ENCODE measurements around the gene CASP9.

DNA sequence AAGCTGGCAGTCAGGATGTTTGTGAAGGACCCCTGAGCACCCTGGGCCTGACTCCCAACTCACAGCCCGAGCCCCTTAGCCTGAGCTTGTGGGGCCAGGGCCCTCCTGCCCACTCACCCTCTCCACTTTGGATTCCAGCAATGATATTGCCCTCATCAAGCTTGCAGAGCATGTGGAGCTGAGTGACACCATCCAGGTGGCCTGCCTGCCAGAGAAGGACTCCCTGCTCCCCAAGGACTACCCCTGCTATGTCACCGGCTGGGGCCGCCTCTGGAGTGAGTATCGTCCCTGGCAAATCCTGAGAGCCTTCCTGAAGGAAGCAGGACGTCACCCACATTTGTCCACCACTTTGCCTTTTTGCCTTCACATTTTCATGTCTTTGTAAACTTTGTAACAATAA, 80.7 kb downstream of the CASP9 start:
- no peak for TF ChIP-seq EZH2phosphoT487 (IDR thresholded peaks at IDR 0.05; ENCODE audit: borderline replicate concordance, low read length)
- TF ChIP-seq, protein P1, sequence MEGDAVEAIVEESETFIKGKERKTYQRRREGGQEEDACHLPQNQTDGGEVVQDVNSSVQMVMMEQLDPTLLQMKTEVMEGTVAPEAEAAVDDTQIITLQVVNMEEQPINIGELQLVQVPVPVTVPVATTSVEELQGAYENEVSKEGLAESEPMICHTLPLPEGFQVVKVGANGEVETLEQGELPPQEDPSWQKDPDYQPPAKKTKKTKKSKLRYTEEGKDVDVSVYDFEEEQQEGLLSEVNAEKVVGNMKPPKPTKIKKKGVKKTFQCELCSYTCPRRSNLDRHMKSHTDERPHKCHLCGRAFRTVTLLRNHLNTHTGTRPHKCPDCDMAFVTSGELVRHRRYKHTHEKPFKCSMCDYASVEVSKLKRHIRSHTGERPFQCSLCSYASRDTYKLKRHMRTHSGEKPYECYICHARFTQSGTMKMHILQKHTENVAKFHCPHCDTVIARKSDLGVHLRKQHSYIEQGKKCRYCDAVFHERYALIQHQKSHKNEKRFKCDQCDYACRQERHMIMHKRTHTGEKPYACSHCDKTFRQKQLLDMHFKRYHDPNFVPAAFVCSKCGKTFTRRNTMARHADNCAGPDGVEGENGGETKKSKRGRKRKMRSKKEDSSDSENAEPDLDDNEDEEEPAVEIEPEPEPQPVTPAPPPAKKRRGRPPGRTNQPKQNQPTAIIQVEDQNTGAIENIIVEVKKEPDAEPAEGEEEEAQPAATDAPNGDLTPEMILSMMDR (conservative IDR thresholded peaks at IDR 0.05; ENCODE audit: low read depth, low read length) = no peak
- no peak for TF ChIP-seq EZH2 (IDR thresholded peaks at IDR 0.05; ENCODE audit: low read length, unreplicated experiment)
